ENCODE results near the gene NLGN3.

The NLGN3 gene

GRCh38 chrX:71144651-71145050 is at the start of gene NLGN3:
Gene NLGN3, plus strand, starts transcription at chrX:71144841. Its CDS starts 2,909 bp downstream, at chrX:71147750.
- Mint-ChIP-seq H3K27ac (peak within 1 kb of the TSS; percentile 73), H3K9me3 (no peaks in the 10 kb centered on the region), H3K4me3 (no peak within 1 kb of the TSS), H3K27me3 (no peaks in the 10 kb centered on the region), H3K36me3 (ENCODE audit: low read depth) (peaks cover 37% of the 10 kb centered on the region), H3K4me1 (ENCODE audit: low read depth) (peaks cover 50% of the 10 kb centered on the region)
- intact Hi-C loops (cut with micrococcal nuclease), result no loop called here

- peaks cover 6% of the 10 kb centered on the region for H3K4me1 Mint-ChIP-seq (ENCODE audit: low read depth)
- peaks cover 10% of the 10 kb centered on the region for H3K36me3 Mint-ChIP-seq (ENCODE audit: low read depth)
- peaks cover 4% of the 10 kb centered on the region for H3K27me3 Mint-ChIP-seq
- peak overlapping the region; percentile 87 for H3K27ac Mint-ChIP-seq
- intact Hi-C loops (cut with micrococcal nuclease), result no loop called here
- H3K9me3 Mint-ChIP-seq, result no peaks in the 10 kb centered on the region
- H3K4me3 Mint-ChIP-seq, result peak overlapping the region; percentile 92
Measured at GRCh38 chrX:71095033-71095432, 49.6 kb upstream of the NLGN3 start.

GRCh38 chrX:71095555-71095980 is 49.1 kb upstream of the NLGN3 start, which contains the start of gene FOXO4:
Gene FOXO4, plus strand, starts transcription at chrX:71095851. Its CDS starts 678 bp downstream, at chrX:71096529.
- H3K27ac Mint-ChIP-seq, result peak within 1 kb of the TSS; percentile 87
- H3K4me1 Mint-ChIP-seq (ENCODE audit: low read depth), result peaks cover 9% of the 10 kb centered on the region
- peak within 1 kb of the TSS; percentile 92 for H3K4me3 Mint-ChIP-seq
- peaks cover 14% of the 10 kb centered on the region for H3K36me3 Mint-ChIP-seq (ENCODE audit: low read depth)
- H3K27me3 Mint-ChIP-seq, result peaks cover 4% of the 10 kb centered on the region
- no peaks in the 10 kb centered on the region for H3K9me3 Mint-ChIP-seq
- intact Hi-C loops (cut with micrococcal nuclease), result no loop called here

GRCh38 chrX:71095981-71096759 is 48.5 kb upstream of the NLGN3 start:
- peaks cover 20% of the 10 kb centered on the region for H3K36me3 Mint-ChIP-seq (ENCODE audit: low read depth)
- no peaks in the 10 kb centered on the region for H3K9me3 Mint-ChIP-seq
- peaks cover 11% of the 10 kb centered on the region for H3K4me1 Mint-ChIP-seq (ENCODE audit: low read depth)
- peak overlapping the region; percentile 92 for H3K4me3 Mint-ChIP-seq
- H3K27me3 Mint-ChIP-seq, result peaks cover 4% of the 10 kb centered on the region
- H3K27ac Mint-ChIP-seq, result peak overlapping the region; percentile 87
- intact Hi-C loops (cut with micrococcal nuclease), result no loop called here

GRCh38 chrX:71096760-71097032 is 47.9 kb upstream of the NLGN3 start:
- intact Hi-C loops (cut with micrococcal nuclease), result no loop called here
- Mint-ChIP-seq H3K4me3 (peak overlapping the region; percentile 92), H3K27ac (peak overlapping the region; percentile 87), H3K36me3 (ENCODE audit: low read depth) (peaks cover 25% of the 10 kb centered on the region), H3K9me3 (no peaks in the 10 kb centered on the region), H3K4me1 (ENCODE audit: low read depth) (peaks cover 11% of the 10 kb centered on the region), H3K27me3 (peaks cover 4% of the 10 kb centered on the region)

GRCh38 chrX:71098302-71098701 is 46.3 kb upstream of the NLGN3 start:
- peaks cover 4% of the 10 kb centered on the region for H3K27me3 Mint-ChIP-seq
- intact Hi-C loops (cut with micrococcal nuclease), result loop anchor here (1.0 kb wide), 2 partner anchors 31 to 81 kb away; no protein-coding TSS in a partner anchor

GRCh38 chrX:71098951-71099506 is 45.6 kb upstream of the NLGN3 start:
- intact Hi-C loops (cut with micrococcal nuclease), result loop anchor here (1.0 kb wide), 2 partner anchors 30 to 80 kb away; no protein-coding TSS in a partner anchor
- Mint-ChIP-seq H3K9me3 (no peaks in the 10 kb centered on the region), H3K27me3 (peaks cover 3% of the 10 kb centered on the region), H3K4me1 (ENCODE audit: low read depth) (peaks cover 27% of the 10 kb centered on the region), H3K27ac (no peak overlapping the region), H3K36me3 (ENCODE audit: low read depth) (peaks cover 26% of the 10 kb centered on the region), H3K4me3 (no peak overlapping the region)

More at GRCh38 chrX:71098302-71098701, 46.3 kb upstream of the NLGN3 start:
- Mint-ChIP-seq H3K4me3 (no peak overlapping the region), H3K27ac (no peak overlapping the region), H3K4me1 (ENCODE audit: low read depth) (peaks cover 19% of the 10 kb centered on the region), H3K9me3 (no peaks in the 10 kb centered on the region), H3K36me3 (ENCODE audit: low read depth) (peaks cover 26% of the 10 kb centered on the region)

GRCh38 chrX:71099736-71100135 is 44.9 kb upstream of the NLGN3 start:
- intact Hi-C loops (cut with micrococcal nuclease), result no loop called here
- H3K9me3 Mint-ChIP-seq, result no peaks in the 10 kb centered on the region
- peaks cover 3% of the 10 kb centered on the region for H3K27me3 Mint-ChIP-seq
- H3K36me3 Mint-ChIP-seq (ENCODE audit: low read depth), result peaks cover 26% of the 10 kb centered on the region
- no peak overlapping the region for H3K4me3 Mint-ChIP-seq
- H3K27ac Mint-ChIP-seq, result no peak overlapping the region
- H3K4me1 Mint-ChIP-seq (ENCODE audit: low read depth), result peaks cover 33% of the 10 kb centered on the region

GRCh38 chrX:71100581-71101505 is 43.8 kb upstream of the NLGN3 start:
- Mint-ChIP-seq H3K4me1 (ENCODE audit: low read depth) (peaks cover 31% of the 10 kb centered on the region), H3K27me3 (no peaks in the 10 kb centered on the region), H3K4me3 (no peak overlapping the region), H3K27ac (peak overlapping the region; percentile 62), H3K36me3 (ENCODE audit: low read depth) (peaks cover 21% of the 10 kb centered on the region), H3K9me3 (no peaks in the 10 kb centered on the region)
- intact Hi-C loops (cut with micrococcal nuclease), result no loop called here

- Mint-ChIP-seq H3K4me1 (ENCODE audit: low read depth) (peaks cover 44% of the 10 kb centered on the region), H3K27me3 (no peaks in the 10 kb centered on the region)
Measured at GRCh38 chrX:71102292-71102691, 42.3 kb upstream of the NLGN3 start.

GRCh38 chrX:71103110-71103983 is 41.3 kb upstream of the NLGN3 start:
- Mint-ChIP-seq H3K36me3 (ENCODE audit: low read depth) (peaks cover 35% of the 10 kb centered on the region), H3K27me3 (no peaks in the 10 kb centered on the region), H3K9me3 (no peaks in the 10 kb centered on the region), H3K4me3 (no peak overlapping the region), H3K4me1 (ENCODE audit: low read depth) (peaks cover 55% of the 10 kb centered on the region), H3K27ac (peak overlapping the region; percentile 82)
- intact Hi-C loops (cut with micrococcal nuclease), result no loop called here

More at GRCh38 chrX:71102292-71102691, 42.3 kb upstream of the NLGN3 start:
- Mint-ChIP-seq H3K4me3 (no peak overlapping the region), H3K36me3 (ENCODE audit: low read depth) (peaks cover 25% of the 10 kb centered on the region), H3K27ac (peak overlapping the region; percentile 82), H3K9me3 (no peaks in the 10 kb centered on the region)
- intact Hi-C loops (cut with micrococcal nuclease), result no loop called here

- H3K36me3 Mint-ChIP-seq (ENCODE audit: low read depth), result peaks cover 41% of the 10 kb centered on the region
- no peaks in the 10 kb centered on the region for H3K27me3 Mint-ChIP-seq
- H3K4me3 Mint-ChIP-seq, result no peak overlapping the region
- intact Hi-C loops (cut with micrococcal nuclease), result no loop called here
- H3K27ac Mint-ChIP-seq, result no peak overlapping the region
- H3K4me1 Mint-ChIP-seq (ENCODE audit: low read depth), result peaks cover 74% of the 10 kb centered on the region
- no peaks in the 10 kb centered on the region for H3K9me3 Mint-ChIP-seq
Measured at GRCh38 chrX:71105628-71106027, 39.0 kb upstream of the NLGN3 start.

- H3K4me1 Mint-ChIP-seq (ENCODE audit: low read depth), result peaks cover 81% of the 10 kb centered on the region
- intact Hi-C loops (cut with micrococcal nuclease), result no loop called here
- H3K9me3 Mint-ChIP-seq, result no peaks in the 10 kb centered on the region
- no peak within 1 kb of the TSS for H3K4me3 Mint-ChIP-seq
- H3K27ac Mint-ChIP-seq, result no peak within 1 kb of the TSS
- H3K27me3 Mint-ChIP-seq, result no peaks in the 10 kb centered on the region
- H3K36me3 Mint-ChIP-seq (ENCODE audit: low read depth), result peaks cover 40% of the 10 kb centered on the region
Measured at GRCh38 chrX:71106427-71106826, 38.2 kb upstream of the NLGN3 start, which contains the start of gene CXorf65. Gene CXorf65, minus strand, starts transcription at chrX:71106740. Its CDS starts 184 bp downstream, at chrX:71106556.

Measured in dendritic cell treated with granulocyte-macrophage colony-stimulating factor and Interleukin-4, amounts not matched to agents 40 ng/mL and 50 ng/mL, for 4 days (primary cell).